GM18909 (cell line): ENCODE data around the gene ACOXL.

Source experiments
- ATAC-seq: cut with Tn5 transposase; IDR thresholded peaks from one replicate; pipeline ENCODE4 v1.9.1; 2021; ENCODE audit warnings: mild to moderate bottlenecking; ENCODE audit not compliant: unreplicated experiment, poor library complexity

The ACOXL gene

GRCh38 chr2:110897966-110898365 lies 165.6 kb downstream of the ACOXL start:
- ATAC-seq = no peak

GRCh38 chr2:110900191-110900590 lies 167.8 kb downstream of the ACOXL start:
- ATAC-seq = no peak

- no peak for ATAC-seq
These were observed 171.2 kb downstream of the ACOXL start for GRCh38 chr2:110903548-110903947.

GRCh38 chr2:110904116-110904778 lies 171.9 kb downstream of the ACOXL start:
- no peak for ATAC-seq

- ATAC-seq = no peak
These were observed 172.4 kb downstream of the ACOXL start for GRCh38 chr2:110904779-110905148.

- no peak for ATAC-seq
These were observed 172.8 kb downstream of the ACOXL start for GRCh38 chr2:110905217-110905616.

GRCh38 chr2:110906613-110907298 lies 174.4 kb downstream of the ACOXL start:
- no peak for ATAC-seq

GRCh38 chr2:110909501-110909900 lies 177.1 kb downstream of the ACOXL start:
- no peak for ATAC-seq

- ATAC-seq = no peak
These were observed 178.1 kb downstream of the ACOXL start for GRCh38 chr2:110910423-110910822.

- no peak for ATAC-seq
These were observed 187.4 kb downstream of the ACOXL start for GRCh38 chr2:110919738-110920137.

GRCh38 chr2:110925479-110925878 lies 193.1 kb downstream of the ACOXL start:
- ATAC-seq = no peak

- no peak for ATAC-seq
These were observed 195.2 kb downstream of the ACOXL start for GRCh38 chr2:110927526-110927925.

GRCh38 chr2:110929528-110929927 lies 197.2 kb downstream of the ACOXL start:
- no peak for ATAC-seq

GRCh38 chr2:110931648-110932047 lies 199.3 kb downstream of the ACOXL start:
- ATAC-seq = no peak

- no peak for ATAC-seq
These were observed 201.0 kb downstream of the ACOXL start for GRCh38 chr2:110933420-110933819.

- ATAC-seq = no peak
These were observed 202.6 kb downstream of the ACOXL start for GRCh38 chr2:110934948-110935347.

GRCh38 chr2:110940376-110940910 lies 208.1 kb downstream of the ACOXL start:
- no peak for ATAC-seq

GRCh38 chr2:110941226-110941625 lies 208.9 kb downstream of the ACOXL start:
- no peak for ATAC-seq

GRCh38 chr2:110943070-110943634 lies 210.8 kb downstream of the ACOXL start:
- ATAC-seq = no peak

- ATAC-seq = no peak
These were observed 214.5 kb downstream of the ACOXL start for GRCh38 chr2:110946902-110947301.

- ATAC-seq = no peak
These were observed 215.8 kb downstream of the ACOXL start for GRCh38 chr2:110948027-110948674.
